Naive thymus-derived CD8-positive, alpha-beta T cell (primary cell): Measurements from ENCODE around the gene MBD1. TPM values are rescaled to one million over a fixed set of nuclear protein-coding genes. Genes with fewer than 3 reads are reported as not detected.
"Not testable (repeated sequence)": the region's sequence is repeated elsewhere in the genome, so short reads cannot be mapped to it uniquely, and the experiment has no call there.

Source experiments
- ATAC-seq, 2 donors: fragments of 150-1000 bp; cut with Tn5 transposase in 1 of 2; sonication (Bioruptor Pico), chemical (Tn5 transposase) in 1 of 2; 1 replicate in 1 of 2; 2 replicates in 1 of 2; pipeline ENCODE4 v1.10.0; 2021; ENCODE audit warnings: mild to moderate bottlenecking in 2 of 2, moderate library complexity in 2 of 2
- POLR2A ChIA-PET: fragments of 350-600 bp; sonication (Branson Sonifier 250); formaldehyde crosslinking; loops from one replicate; lab custom pipeline; 2021; ENCODE audit warnings: antibody characterized with exemption; lab: Charles Lee
- DNase-seq, 10 donors: peaks; one replicate each; pipeline versions ENCODE4 v3.0.0 to v3.0.0-alpha.2; 2020 to 2022
- H3K27ac Mint-ChIP-seq, 10 donors: one replicate each; pipeline ENCODE4 v1.8.0; 2020 to 2022; ENCODE audit warnings: mild to moderate bottlenecking in 10 of 10, mixed read lengths in 10 of 10, moderate library complexity in 4 of 10, inconsistent platforms in 1 of 10
- H3K27me3 Mint-ChIP-seq, 5 donors: one replicate each; pipeline ENCODE4 v1.8.0; 2021 to 2022; ENCODE audit warnings: mixed read lengths in 5 of 5
- H3K36me3 Mint-ChIP-seq, 3 donors: one replicate each; pipeline ENCODE4 v1.8.0; 2020 to 2022; ENCODE audit warnings: mixed read lengths in 3 of 3, mild to moderate bottlenecking in 2 of 3, inconsistent platforms in 1 of 3
- H3K4me1 Mint-ChIP-seq, 4 donors: one replicate each; pipeline ENCODE4 v1.8.0; 2021 to 2022; ENCODE audit warnings: mixed read lengths in 4 of 4
- H3K4me3 Mint-ChIP-seq, 10 donors: one replicate each; pipeline ENCODE4 v1.8.0; 2020 to 2022; ENCODE audit warnings: mild to moderate bottlenecking in 10 of 10, mixed read lengths in 10 of 10, moderate library complexity in 6 of 10, inconsistent platforms in 1 of 10
- H3K9me3 Mint-ChIP-seq, 9 donors: one replicate each; pipeline ENCODE4 v1.8.0; 2020 to 2022; ENCODE audit warnings: mixed read lengths in 9 of 9, mild to moderate bottlenecking in 3 of 9, inconsistent platforms in 1 of 9, moderate library complexity in 1 of 9
- polyA plus RNA-seq, 3 donors: library from polyadenylated mRNA; unstranded; fragments of 300-500 nt; fragmentation: Illumina TruSeq; gene quantifications; one replicate each; pipeline ENCODE4 v1.2.3, GENCODE V29; 2021
- total RNA-seq, 8 experiments: library from RNA in 2 of 8; stranded (reverse) in 2 of 8; gene quantifications; one replicate each; pipeline ENCODE4 v1.2.3 and lab custom pipeline; 2021 to 2026

Gene MBD1
- total RNA-seq (100 to 1,000 TPM; 121 to 123 TPM), polyA plus RNA-seq (10 to 100 TPM; 22.5 to 39.9 (median 25.2) TPM), total RNA-seq (lab: John Stamatoyannopoulos, UW) (101 to 143 (median 126) reads per million in 6 experiments)

DNA sequence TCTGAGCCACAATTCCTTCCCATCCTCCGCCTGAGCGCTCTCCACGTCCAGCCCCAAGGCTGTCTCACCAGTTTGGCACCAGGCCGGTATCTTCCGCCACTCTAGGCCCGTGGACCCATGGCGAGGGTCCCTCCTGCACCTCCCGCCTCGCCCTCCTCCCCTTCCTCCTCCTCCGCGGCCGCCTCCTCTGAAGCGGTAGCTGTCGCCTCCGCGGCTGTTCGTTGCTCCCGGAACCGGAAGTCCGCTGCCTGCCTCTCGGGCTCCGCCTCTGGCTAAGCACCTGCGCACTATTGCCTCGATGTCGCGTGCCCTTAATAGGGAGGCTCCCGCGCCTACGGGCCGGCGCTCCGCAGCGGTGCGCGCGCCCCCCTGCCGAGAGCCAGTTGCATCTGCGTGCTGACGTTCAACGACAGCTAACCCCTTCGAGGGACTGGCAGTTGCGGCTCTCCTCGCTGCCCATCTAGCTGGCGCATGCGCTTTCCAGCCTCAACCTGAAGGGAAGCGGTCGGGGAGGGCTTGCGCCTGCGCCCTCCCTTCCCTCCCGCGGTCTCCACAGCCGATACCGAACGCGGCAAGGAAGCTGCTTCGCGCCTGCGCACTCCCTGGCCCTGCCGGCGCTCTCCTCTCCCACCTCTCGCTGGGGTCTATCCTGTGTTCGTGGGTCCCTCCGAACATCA lies at the start of gene MBD1:
TSS of gene MBD1 (minus strand) at position 229 of the 677 bp plus-strand sequence. CDS start 1,531 bp downstream, outside the sequence.
- H3K4me1 Mint-ChIP-seq = peaks cover 33 to 60% (median 45%) of the 10 kb centered on the region in 4 donors
- peak within 1 kb of the TSS; percentile 94 to 99 (median 97) for H3K4me3 Mint-ChIP-seq
- H3K36me3 Mint-ChIP-seq = peaks cover 0 to 59% (median 23%) of the 10 kb centered on the region in 3 donors
- ATAC-seq (peak; percentile 91 to 93), DNase-seq (peak; percentile 93 to 99 (median 96))
- no peaks in the 10 kb centered on the region for H3K27me3 Mint-ChIP-seq
- no peaks in the 10 kb centered on the region for H3K9me3 Mint-ChIP-seq
- peak within 1 kb of the TSS; percentile 94 to 99 (median 98) for H3K27ac Mint-ChIP-seq
- POLR2A ChIA-PET = interaction anchor here (0.6 to 3.2 kb wide), 15 partner anchors 8 to 916 kb away, joined by 3 to 29 read pairs (median 6); partner anchors contain the start of genes C18orf32, CFAP53, ELAC1 and MEX3C

- peaks cover 0 to 30% (median 0%) of the 10 kb centered on the region in 4 donors for H3K4me1 Mint-ChIP-seq
Measured at GRCh38 chr18:50330176-50330575, 48.9 kb upstream of the MBD1 start.

DNA sequence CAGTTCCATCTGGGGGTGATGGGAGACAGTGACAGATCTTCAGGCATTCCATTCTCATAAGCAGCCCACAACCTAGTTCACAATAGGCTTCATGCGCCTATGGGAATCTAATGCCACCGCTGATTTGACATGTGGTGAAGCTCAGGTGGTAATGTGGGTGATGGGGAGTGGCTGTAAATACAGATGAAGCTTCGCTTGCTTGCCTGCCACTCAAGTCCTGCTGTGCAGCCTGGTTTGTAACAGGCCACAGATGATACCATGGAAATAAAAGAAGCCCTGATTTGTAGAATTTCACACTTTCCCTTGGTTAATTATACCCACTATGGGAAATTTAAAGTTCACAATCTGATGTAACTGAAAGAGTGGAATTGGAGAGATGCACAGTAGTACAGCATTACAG lies 46.7 kb upstream of the MBD1 start:
- DNase-seq (no peak), ATAC-seq (no peak)
- Mint-ChIP-seq H3K9me3 (peaks cover 0 to 8% (median 4%) of the 10 kb centered on the region in 9 donors), H3K4me1 (peaks cover 0 to 10% (median 0%) of the 10 kb centered on the region in 4 donors), H3K27ac (no peak overlapping the region), H3K27me3 (peaks cover 8 to 36% (median 10%) of the 10 kb centered on the region in 5 donors), H3K4me3 (no peak overlapping the region), H3K36me3 (peaks cover 0 to 8% (median 2%) of the 10 kb centered on the region in 3 donors)
- POLR2A ChIA-PET = no interaction called here

More at GRCh38 chr18:50330176-50330575, 48.9 kb upstream of the MBD1 start:
- no peak overlapping the region for H3K27ac Mint-ChIP-seq
- peaks cover 0 to 8% (median 2%) of the 10 kb centered on the region in 3 donors for H3K36me3 Mint-ChIP-seq
- H3K27me3 Mint-ChIP-seq = peaks cover 8 to 36% (median 10%) of the 10 kb centered on the region in 5 donors
- DNase-seq = no peak
- ATAC-seq = no peak
- H3K9me3 Mint-ChIP-seq = peaks cover 0 to 8% (median 4%) of the 10 kb centered on the region in 9 donors
- POLR2A ChIA-PET = no interaction called here
- no peak overlapping the region for H3K4me3 Mint-ChIP-seq

DNA sequence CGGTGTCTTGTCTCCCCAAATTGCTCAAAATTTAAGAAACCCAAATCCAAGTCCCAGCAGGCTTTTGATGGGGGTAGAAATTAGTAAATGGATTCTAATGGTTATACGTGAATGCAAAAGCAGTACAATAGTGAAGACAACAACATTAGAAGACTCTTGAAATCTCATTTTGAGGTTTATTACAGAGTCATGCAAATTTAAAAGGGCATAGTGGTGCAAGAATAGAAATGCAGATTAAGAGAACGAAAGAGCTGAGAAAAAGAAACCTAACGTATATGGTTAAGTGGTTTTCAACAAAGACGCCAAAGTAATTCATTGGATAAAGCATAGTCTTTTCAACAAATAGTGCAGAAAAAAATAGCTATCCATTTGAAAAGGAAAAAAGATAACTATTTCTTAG lies 39.4 kb upstream of the MBD1 start:
- DNase-seq = peak in 2 of 10 donors; percentile 14 to 28
- Mint-ChIP-seq H3K4me1 (peaks cover 5 to 22% (median 13%) of the 10 kb centered on the region in 4 donors), H3K9me3 (no peaks in the 10 kb centered on the region), H3K27me3 (peaks cover 0 to 6% (median 0%) of the 10 kb centered on the region in 5 donors), H3K36me3 (no peaks in the 10 kb centered on the region), H3K4me3 (peak overlapping the region in 7 of 10 donors; percentile 15 to 61 (median 57)), H3K27ac (peak overlapping the region in 4 of 10 donors; percentile 1 to 79 (median 38))
- ATAC-seq = peak in 1 of 2 donors; percentile 61
- POLR2A ChIA-PET = no interaction called here

DNA sequence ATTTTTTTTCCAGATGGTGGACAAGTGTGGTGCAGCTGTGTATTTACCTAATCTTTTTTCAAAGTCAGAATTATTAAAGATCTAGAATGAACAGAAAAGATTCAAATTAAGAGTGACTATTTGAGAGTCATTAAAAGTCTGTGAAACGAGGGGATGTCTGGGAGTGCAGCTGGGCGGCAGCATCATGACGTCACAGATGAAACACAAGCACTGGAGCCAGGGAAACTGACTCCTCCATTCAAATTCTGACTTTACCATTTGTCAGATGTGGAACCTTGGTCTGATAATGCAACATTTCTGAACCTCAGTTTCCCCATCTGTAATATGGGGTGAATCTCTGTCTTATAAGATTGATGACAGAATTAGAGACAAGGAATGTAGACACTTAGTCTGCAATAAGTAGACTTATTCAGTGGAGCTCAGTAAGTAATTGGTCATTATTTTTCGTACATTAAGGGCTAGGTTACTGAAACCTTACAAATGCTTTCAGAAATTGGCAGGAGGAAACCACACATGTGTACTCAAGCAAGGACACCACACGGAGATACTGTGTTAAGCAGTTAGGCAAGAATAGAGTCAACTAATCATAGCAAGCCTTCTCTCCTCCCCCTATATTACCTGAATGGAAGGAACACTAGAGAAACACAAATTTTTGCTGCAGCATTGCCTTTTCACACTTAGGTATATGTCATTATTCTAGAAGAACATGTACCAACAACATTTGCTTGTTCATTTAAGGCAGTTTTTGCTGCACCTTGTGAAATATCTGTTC lies 34.0 kb upstream of the MBD1 start:
- no peak overlapping the region for H3K27ac Mint-ChIP-seq
- H3K36me3 Mint-ChIP-seq = no peaks in the 10 kb centered on the region
- peaks cover 0 to 17% (median 3%) of the 10 kb centered on the region in 5 donors for H3K27me3 Mint-ChIP-seq
- H3K9me3 Mint-ChIP-seq = no peaks in the 10 kb centered on the region
- POLR2A ChIA-PET = no interaction called here
- peaks cover 0 to 47% (median 4%) of the 10 kb centered on the region in 4 donors for H3K4me1 Mint-ChIP-seq
- H3K4me3 Mint-ChIP-seq = peak overlapping the region in 1 of 10 donors; percentile 36
- no peak for DNase-seq
- no peak for ATAC-seq

- H3K27me3 Mint-ChIP-seq = peaks cover 0 to 17% (median 3%) of the 10 kb centered on the region in 5 donors
- no peak overlapping the region for H3K4me3 Mint-ChIP-seq
- no peaks in the 10 kb centered on the region for H3K36me3 Mint-ChIP-seq
- no peaks in the 10 kb centered on the region for H3K9me3 Mint-ChIP-seq
- no peak for ATAC-seq
- POLR2A ChIA-PET = no interaction called here
- DNase-seq = no peak
- H3K27ac Mint-ChIP-seq = peak overlapping the region in 1 of 10 donors; percentile 22
- peaks cover 0 to 47% (median 0%) of the 10 kb centered on the region in 4 donors for H3K4me1 Mint-ChIP-seq
Measured at GRCh38 chr18:50313873-50314460, 32.6 kb upstream of the MBD1 start.

DNA sequence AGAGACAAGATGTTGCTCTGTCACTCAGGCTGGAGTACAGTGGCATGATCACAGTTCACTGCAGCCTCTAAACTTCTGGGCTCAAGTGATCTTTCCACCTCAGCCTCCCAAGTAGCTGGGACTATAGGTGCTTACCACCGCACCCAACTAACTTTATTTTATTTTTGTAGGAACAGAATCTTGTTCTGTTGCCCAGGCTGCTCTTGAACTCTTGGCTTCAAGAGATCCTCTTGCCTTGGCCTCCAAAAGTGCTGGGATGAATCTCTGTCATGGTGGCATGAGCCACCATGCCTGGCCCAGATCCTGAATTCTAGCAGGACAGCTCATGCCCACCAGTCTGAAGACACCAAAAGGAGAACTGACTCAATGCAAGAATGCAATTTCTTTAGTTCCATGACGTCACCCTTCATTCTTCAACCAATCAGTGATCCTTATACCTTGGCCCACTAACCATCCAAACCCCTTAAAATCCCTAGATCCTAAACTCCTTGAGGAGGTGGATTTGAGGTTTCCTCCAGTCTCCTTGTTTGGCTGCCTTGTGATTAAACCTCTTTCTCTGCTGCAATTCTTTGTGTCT lies 31.8 kb upstream of the MBD1 start:
- no peak for DNase-seq
- Mint-ChIP-seq H3K4me1 (peaks cover 0 to 54% (median 4%) of the 10 kb centered on the region in 4 donors), H3K27ac (peak overlapping the region in 1 of 10 donors; percentile 70), H3K9me3 (no peaks in the 10 kb centered on the region), H3K27me3 (peaks cover 0 to 17% (median 3%) of the 10 kb centered on the region in 5 donors), H3K4me3 (no peak overlapping the region), H3K36me3 (no peaks in the 10 kb centered on the region)
- POLR2A ChIA-PET = no interaction called here
- no peak for ATAC-seq

DNA sequence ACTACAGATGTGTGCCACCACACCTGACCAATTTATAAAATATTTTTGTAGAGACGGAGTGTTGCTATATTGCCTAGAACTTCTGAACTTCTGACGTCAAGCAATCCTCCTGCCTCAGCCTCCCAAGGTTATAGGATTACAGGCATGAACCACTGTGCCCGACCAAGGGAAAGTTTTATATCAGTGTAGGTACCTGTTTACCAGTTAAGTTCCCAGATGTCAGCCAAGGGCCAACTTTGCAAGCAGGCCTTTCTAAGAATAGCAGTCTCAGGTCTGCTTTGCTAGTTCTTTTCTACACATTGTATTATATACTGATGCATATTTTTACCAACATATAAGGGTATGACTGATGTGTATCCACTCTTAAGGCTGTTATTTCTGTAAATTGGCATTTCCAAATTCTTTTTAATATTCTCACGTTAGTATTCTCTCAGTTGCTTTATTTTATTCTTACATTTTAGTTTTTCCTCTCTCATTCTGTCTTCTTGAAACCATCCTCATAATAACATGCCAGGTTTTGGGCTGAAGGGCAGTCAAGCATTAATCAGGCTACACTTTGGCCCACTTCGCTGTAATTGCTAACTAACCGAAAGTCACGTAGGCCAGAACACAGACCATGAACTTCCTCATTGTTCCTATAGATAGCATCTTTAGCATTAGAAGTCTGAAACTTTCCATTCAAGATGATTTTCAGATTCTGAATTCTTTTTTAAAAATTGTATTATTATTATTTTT lies 31.1 kb upstream of the MBD1 start:
- ATAC-seq (no peak), DNase-seq (no peak)
- H3K4me3 Mint-ChIP-seq = peak overlapping the region in 1 of 10 donors; percentile 64
- H3K9me3 Mint-ChIP-seq = no peaks in the 10 kb centered on the region
- H3K4me1 Mint-ChIP-seq = peaks cover 3 to 60% (median 9%) of the 10 kb centered on the region in 4 donors
- POLR2A ChIA-PET = no interaction called here
- no peaks in the 10 kb centered on the region for H3K36me3 Mint-ChIP-seq
- H3K27me3 Mint-ChIP-seq = peaks cover 0 to 17% (median 3%) of the 10 kb centered on the region in 5 donors
- peak overlapping the region in 1 of 10 donors; percentile 70 for H3K27ac Mint-ChIP-seq

DNA sequence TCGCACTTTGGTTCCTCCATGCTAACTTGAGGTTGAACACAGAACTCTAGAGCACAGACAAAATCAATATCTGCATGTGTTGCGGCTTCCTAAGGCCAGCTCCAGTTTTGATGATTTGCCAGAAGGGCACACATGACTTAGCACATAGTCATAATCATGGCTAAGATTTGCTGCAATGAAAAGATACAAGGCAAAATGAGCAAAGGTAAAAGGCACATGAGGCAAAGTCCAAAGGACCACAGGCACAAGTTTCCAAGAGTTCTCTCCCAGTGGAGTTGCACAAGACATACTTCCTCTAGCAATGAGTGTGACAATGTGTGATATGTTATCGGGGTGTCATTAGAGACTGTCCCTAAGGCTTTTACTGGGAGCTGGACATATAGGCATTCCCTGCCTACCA lies 30.3 kb upstream of the MBD1 start:
- Mint-ChIP-seq H3K9me3 (no peaks in the 10 kb centered on the region), H3K4me3 (no peak overlapping the region), H3K27me3 (peaks cover 0 to 17% (median 3%) of the 10 kb centered on the region in 5 donors), H3K27ac (no peak overlapping the region), H3K36me3 (no peaks in the 10 kb centered on the region), H3K4me1 (peaks cover 7 to 65% (median 16%) of the 10 kb centered on the region in 4 donors)
- ATAC-seq (no peak), DNase-seq (no peak)
- POLR2A ChIA-PET = no interaction called here

GRCh38 chr18:50310080-50310479 lies 28.8 kb upstream of the MBD1 start:
- Mint-ChIP-seq H3K4me3 (no peak overlapping the region), H3K9me3 (peaks cover 0 to 4% (median 2%) of the 10 kb centered on the region in 9 donors), H3K27ac (no peak overlapping the region), H3K36me3 (peaks cover 0 to 3% (median 3%) of the 10 kb centered on the region in 3 donors), H3K27me3 (peaks cover 3 to 17% (median 5%) of the 10 kb centered on the region in 5 donors), H3K4me1 (peaks cover 7 to 56% (median 16%) of the 10 kb centered on the region in 4 donors)
- POLR2A ChIA-PET = interaction anchor here (3.5 kb wide), 1 partner anchor 29 kb away, joined by 22 read pairs; the partner anchor contains the start of gene MBD1
- DNase-seq = no peak
- no peak for ATAC-seq

DNA sequence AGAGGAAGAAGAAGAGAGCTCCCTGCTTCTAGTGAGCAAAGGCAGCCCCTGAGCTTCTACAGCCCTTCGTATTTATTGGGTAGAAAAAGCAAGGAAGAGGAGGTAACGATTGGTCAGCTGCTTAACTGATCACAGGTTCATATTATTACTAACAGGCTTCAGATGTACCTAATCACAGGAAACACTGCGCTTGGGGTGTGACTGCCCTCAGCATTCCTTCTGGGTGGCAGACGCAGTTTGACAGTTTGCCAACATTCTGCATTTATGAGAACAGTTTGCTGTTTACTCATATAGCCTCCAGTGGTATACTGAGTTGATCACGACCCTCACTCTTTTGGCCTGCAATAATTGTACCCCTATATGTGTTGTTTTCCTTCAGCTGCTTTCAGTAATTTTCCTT lies 27.5 kb upstream of the MBD1 start:
- DNase-seq, H3K36me3 Mint-ChIP-seq, ATAC-seq, H3K9me3 Mint-ChIP-seq, H3K27ac Mint-ChIP-seq: not testable (repeated sequence)
- POLR2A ChIA-PET = interaction anchor here (0.6 to 3.5 kb wide), 2 partner anchors 27 to 890 kb away, joined by 3 to 22 read pairs; partner anchors contain the start of gene MBD1
- Mint-ChIP-seq H3K4me3 (peak overlapping the region in 3 of 10 donors; percentile 94 to 97 (median 96)), H3K27me3 (peaks cover 3 to 14% (median 6%) of the 10 kb centered on the region in 5 donors), H3K4me1 (peaks cover 7 to 46% (median 16%) of the 10 kb centered on the region in 4 donors)
